Coronary artery (tissue), 2 donors: ENCODE measurements around the gene PLEKHG2.
"Not testable (repeated sequence)": the region's sequence is repeated elsewhere in the genome, so short reads cannot be mapped to it uniquely, and the experiment has no call there.

Experiments used
- DNase-seq: peaks from one replicate; pipeline ENCODE4 v3.0.0-alpha.2; 2017; ENCODE audit warnings: low spot score
- H3K27ac ChIP-seq, 2 donors: fragments of 200-600 bp; sonication (generic); one replicate each; pipeline ENCODE4 v1.5.1; 2016 to 2019
- H3K4me3 ChIP-seq: fragments of 200-600 bp; sonication (generic); 2 replicates; pipeline ENCODE4 v1.5.1; 2016; ENCODE audit warnings: mild to moderate bottlenecking, moderate library complexity
- TF ChIP-seq, protein P1 (sequence below): fragments of 200-600 bp; sonication (generic); IDR thresholded peaks from one replicate; pipeline ENCODE4 v1.5.1; 2019; ENCODE audit warnings: antibody characterized with exemption

Gene PLEKHG2

DNA sequence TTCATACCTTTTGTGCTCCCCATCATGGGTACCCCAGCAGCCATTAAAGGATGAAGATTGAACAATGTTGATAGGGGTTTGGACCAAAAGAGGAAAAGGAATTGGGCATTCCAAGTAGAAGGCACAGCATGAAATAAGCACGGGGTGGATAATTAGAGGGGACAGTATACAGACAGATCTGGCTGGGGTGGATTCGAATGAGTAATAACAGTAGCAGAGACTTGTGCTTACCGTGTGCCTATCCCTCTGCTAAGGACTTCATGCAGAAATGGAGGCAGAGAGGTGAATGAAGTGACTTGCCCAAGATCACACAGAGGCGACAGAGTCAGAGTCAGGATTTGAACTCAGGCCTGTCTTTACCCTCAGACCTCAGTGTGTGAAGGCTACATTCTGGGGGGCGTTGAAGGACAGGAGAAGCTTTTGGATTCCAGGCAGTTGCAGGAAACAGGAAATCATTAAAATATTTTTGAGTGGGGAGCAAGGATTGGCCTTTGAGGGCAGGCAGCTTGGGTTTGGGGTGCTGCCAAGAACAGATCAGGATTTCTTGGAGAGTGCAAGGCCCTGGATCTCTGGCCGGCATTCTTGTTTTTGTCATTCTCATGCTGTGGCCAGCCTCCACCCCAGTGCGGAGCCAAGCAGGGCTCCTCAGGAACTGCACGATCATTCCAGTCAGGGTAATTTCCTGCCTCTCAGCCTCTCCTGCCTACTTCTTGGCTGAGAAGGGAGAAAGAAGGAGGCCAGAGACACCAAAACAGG, 40.2 kb upstream of the PLEKHG2 start:
- peak; percentile 86 for DNase-seq
- Histone ChIP-seq H3K4me3 (peak overlapping the region; percentile 44), H3K27ac (peak overlapping the region; percentile 87 to 96)
- TF ChIP-seq, protein P1, sequence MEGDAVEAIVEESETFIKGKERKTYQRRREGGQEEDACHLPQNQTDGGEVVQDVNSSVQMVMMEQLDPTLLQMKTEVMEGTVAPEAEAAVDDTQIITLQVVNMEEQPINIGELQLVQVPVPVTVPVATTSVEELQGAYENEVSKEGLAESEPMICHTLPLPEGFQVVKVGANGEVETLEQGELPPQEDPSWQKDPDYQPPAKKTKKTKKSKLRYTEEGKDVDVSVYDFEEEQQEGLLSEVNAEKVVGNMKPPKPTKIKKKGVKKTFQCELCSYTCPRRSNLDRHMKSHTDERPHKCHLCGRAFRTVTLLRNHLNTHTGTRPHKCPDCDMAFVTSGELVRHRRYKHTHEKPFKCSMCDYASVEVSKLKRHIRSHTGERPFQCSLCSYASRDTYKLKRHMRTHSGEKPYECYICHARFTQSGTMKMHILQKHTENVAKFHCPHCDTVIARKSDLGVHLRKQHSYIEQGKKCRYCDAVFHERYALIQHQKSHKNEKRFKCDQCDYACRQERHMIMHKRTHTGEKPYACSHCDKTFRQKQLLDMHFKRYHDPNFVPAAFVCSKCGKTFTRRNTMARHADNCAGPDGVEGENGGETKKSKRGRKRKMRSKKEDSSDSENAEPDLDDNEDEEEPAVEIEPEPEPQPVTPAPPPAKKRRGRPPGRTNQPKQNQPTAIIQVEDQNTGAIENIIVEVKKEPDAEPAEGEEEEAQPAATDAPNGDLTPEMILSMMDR, result no peak

GRCh38 chr19:39372941-39373340, 39.5 kb upstream of the PLEKHG2 start:
- H3K27ac ChIP-seq, result peak overlapping the region; percentile 87 to 96

DNA sequence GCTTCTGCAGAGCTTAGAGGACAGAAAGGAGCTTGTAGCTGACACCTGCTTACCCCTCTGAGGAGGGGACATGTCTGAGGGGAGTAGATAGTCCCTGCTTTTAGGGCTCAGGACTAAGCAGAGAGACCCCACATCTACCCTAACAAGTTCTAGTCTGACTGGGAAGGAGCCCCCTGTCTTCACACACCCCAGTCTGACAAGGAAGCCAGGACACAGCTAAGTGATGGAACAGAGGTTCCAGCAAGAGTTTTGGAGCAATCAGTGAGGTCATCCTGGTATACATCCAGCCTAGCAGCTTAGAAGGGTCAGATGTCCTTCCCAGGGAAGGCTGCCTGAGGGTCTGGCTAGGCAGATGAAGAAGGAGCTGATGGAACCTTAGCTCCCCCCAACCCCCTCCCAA, 36.5 kb upstream of the PLEKHG2 start:
- TF ChIP-seq, protein P1, result no peak
- DNase-seq, result no peak
- H3K27ac ChIP-seq, result peak overlapping the region in 1 of 2 donors; percentile 30
- no peak overlapping the region for H3K4me3 ChIP-seq

More at GRCh38 chr19:39372941-39373340, 39.5 kb upstream of the PLEKHG2 start:
- TF ChIP-seq, protein P1, result no peak
- H3K4me3 ChIP-seq, result peak overlapping the region; percentile 44
- DNase-seq, result no peak

GRCh38 chr19:39377373-39378362, 34.8 kb upstream of the PLEKHG2 start:
- DNase-seq, result no peak
- TF ChIP-seq, protein P1, result no peak
- peak overlapping the region in 1 of 2 donors; percentile 31 for H3K27ac ChIP-seq
- no peak overlapping the region for H3K4me3 ChIP-seq

- not testable (repeated sequence) for DNase-seq, H3K4me3 ChIP-seq
- H3K27ac ChIP-seq, result peak overlapping the region in 1 of 2 donors; percentile 68
Observed at GRCh38 chr19:39379366-39379765, 33.1 kb upstream of the PLEKHG2 start.

GRCh38 chr19:39379865-39380396, 32.5 kb upstream of the PLEKHG2 start:
- H3K27ac ChIP-seq, result peak overlapping the region in 1 of 2 donors; percentile 68
- H3K4me3 ChIP-seq, result no peak overlapping the region
- TF ChIP-seq, protein P1, result no peak
- DNase-seq, result no peak
